NCI-H1694 treated with DMSO at 0.1 percent for 48 hours (cell line): Measurements from ENCODE around the gene JAKMIP2.
A peak's percentile ranks its signal among the peaks of the same experiment; 100 is the strongest.

Experiments used
- DNase-seq: peaks from one replicate; lab custom pipeline; 2025; lab: John Stamatoyannopoulos, UW

JAKMIP2 gene

DNA sequence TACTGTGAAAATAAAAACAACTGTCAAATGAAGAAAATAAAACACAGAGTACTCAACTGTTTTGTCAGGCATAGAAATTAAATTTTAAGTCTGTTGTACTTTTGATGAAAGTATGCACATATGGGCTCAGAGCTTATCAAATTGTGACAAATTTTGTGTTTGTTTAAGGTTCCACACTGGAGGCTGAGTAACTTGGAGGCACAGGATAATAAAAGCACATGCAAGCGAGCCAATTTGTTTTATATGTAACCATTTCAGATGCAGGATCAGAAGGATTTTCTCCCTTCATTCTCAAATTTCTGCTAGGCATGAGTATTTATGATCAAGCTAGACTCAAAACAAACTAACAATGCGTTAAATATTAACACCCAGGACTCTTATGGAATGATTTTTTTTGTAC lies 87.8 kb downstream of the JAKMIP2 start:
- DNase-seq: no peak

DNA sequence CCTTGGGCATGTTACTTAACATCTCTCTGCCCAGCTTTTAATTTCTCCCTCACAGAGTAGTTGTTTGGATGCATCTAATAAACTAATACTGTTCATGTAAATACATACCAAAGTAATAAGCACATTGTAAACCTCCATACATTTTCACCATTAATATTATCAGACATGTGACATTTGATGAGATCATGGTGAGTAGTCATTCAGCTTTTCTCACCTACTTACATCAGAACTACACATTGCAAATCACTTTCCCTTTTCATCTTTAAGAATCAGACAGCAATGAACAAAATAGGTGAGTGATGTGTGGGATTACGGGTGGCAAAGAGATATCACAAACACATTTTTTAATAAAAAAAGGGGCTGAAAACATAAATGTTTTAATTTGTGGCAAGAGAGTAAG lies 89.3 kb downstream of the JAKMIP2 start:
- DNase-seq: no peak

DNA sequence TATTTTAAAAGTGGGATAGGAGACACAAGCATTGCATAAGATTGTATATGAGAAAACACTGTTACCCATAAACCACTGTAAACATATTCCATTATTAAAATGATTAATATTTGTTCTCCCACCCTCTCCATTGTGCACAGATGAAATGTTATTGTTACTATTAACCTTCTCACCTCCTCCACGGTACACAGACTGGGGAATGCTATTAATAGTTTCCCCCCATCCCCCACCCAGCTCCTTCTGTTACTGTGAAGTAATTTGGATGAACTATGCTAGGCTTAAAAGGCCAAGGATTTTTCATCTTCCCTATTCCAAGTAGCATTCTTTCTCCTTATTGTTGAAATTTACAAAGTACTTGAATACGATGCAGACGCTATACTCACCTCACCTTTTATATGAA lies 91.4 kb downstream of the JAKMIP2 start:
- DNase-seq: no peak

DNA sequence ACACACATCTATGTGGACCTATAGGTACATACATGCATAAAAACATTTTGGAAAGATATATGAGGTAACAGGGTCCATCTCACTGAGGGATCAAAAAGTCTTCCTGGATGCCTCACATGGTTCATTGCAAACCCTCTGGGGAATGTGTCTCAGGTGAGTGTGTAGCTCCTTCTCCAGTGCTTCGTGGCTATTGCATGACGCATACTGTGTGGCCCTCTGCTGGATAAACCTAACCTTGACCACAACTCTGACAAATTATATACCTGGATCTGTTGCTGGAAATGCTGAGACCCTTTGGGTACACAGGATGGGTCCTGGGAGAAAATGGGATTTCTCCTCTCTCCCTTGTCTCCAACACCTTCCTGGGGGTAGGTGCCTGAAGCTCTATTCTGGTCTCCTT lies 91.9 kb downstream of the JAKMIP2 start:
- DNase-seq: no peak

DNA sequence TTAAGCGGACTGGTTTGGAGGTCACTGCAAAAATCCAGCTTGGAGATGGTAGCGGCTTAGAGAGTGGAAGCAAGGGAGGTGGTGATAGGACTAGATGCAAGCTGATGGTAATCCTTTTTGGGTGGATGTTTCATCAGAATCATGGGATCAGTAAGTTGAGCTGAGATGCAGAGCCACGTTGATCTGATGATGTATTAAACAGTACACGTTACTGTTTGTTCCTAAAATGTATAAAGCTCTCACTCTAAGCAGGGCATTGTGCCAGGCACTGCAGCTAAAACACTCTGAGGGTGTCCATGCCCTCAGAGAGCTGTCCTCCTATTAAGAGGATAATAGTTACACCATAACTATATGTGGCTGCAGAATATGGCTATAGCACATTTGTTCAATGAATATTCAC lies 93.1 kb downstream of the JAKMIP2 start:
- no peak for DNase-seq

DNA sequence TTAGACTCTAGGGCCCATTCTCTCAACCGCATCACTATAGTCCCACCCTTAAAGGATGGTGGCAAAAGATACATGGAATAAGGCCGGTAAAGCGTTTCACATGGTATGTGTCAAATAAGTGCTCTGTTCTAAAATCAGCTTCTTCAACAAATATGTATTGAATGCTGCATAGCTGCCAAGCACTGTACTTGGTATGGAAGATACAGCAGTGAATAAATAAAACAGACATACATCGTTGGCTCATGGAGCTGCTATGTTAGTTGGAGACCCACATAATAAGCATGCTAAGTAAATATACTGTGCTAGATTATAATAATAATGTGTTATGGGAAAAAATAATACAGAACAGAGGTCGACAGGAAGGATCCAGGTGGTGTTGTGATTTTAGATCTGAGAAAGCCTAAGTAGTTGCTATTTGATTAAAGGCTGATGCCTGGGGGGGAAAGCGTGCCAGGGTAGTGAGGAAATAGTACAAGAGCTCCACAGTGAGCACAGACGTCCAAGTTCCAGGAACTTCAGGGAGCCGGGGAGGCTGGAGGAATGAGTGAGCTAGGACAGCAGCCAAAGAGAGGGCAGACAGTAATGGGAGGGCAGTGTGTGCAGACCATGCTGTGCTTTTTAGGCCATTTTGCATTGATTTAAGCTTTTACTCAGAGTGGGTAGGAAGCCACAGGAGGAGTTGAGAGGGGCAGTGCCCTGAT lies 93.7 kb downstream of the JAKMIP2 start:
- no peak for DNase-seq

DNA sequence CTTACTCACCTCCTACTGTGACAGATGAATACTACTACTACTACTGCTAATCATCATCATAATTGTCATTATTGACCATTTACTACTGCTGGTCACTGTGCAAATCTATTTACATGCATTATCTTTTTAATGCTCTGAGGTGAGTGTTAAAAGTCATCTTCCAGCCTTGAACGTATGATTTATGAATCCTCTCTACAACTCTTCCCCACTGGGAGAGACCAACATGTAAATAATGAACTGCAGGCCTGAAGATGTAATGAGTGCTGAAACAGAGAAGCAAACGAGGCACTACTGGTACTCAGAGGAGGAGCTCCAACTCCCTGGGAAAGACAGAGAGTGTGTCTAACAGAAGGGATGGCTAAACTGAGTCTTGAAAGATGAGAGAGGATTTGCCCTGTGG lies 95.4 kb downstream of the JAKMIP2 start:
- DNase-seq: no peak

DNA sequence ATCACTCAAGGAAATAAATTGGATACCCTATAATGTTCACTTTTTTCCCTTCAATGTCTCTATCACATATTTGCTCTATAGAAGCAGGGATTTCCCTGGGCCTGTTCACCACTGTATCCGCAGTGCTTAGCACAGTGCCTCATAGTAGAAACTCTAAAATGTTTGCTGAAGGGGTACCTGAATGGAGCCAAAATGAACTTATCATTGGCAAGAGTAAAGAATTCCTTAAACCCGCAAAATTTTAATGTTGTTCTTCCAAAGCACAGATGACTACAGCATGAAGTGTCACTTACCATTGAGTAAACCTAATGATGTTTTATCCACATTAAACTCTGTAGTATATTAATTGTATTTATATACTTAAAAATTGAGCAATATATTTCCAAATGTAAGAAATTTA lies 96.1 kb downstream of the JAKMIP2 start:
- DNase-seq: no peak

DNA sequence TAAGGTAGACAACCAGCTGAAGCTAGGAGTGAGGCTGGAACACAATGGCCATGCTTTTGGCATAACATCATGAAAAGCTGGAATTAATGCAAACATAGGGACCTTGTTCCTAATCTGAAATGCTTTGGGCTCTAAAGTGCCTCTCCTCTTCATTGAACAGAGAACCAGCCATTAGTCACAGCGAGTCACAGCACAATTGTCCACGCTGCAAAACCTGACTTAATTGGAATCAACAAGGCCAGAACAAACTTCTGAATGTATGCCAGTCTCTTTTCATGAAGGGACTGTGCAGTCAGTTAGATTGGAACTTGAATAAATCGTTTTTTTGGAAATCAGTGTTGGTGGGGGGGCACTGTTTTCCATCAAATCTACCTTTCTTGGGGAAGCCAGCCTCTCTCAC lies 96.5 kb downstream of the JAKMIP2 start:
- DNase-seq: no peak

DNA sequence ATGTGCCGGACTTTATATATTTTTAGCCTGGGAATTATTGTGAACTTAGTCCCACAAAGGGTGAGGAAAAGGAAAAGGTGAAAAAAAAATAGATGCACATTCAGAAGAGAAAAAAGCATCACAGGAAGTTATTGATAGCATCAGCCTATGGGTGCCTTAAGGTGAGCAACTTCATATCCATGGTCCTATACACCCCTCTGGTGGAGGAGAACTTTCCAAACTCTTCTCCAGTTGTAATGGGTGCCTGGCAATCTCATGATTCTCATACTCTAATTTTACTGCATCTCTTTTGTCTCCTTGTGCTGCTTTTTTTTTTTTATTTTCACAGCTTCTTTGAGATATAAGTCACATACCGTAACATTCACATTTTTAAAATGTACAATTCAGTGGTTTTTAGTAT lies 107.4 kb downstream of the JAKMIP2 start:
- peak; percentile 3 for DNase-seq

DNA sequence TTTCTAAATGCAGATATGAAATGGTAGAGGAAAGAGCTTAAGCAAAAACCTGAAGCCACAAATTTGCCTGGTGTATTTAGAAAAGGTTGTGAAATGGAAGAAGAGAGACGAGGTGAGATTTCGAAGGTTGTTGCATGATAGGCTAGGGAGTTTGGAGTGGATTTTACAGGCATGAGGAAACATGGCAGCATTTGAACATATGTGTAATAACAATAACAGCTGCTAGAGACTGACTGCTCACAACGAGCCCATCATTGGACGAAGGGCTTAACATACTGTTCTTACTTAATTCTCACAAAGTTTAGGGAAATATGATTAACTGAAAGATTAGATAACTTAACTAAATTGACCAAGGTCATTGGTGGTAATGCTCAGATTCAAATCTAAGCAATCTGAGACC lies 108.1 kb downstream of the JAKMIP2 start:
- DNase-seq: peak; percentile 55

DNA sequence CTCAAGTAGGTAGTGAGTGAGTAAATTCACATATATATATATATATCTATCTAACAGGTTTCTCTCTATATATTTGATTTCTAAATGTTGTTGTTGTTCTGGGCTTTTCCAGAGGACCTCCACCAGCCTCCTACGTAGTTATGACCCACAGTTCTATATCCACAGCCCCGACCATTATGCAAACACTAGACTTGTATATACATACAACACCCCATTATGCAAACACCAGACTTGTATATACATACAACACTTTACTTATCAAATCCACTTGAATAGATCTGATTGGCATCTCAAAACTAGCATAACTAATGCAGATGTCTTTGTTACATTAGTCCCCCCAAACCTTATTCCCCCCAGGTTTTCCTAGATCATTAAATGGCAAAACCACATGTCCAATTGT lies 108.7 kb downstream of the JAKMIP2 start:
- DNase-seq: peak; percentile 38

DNA sequence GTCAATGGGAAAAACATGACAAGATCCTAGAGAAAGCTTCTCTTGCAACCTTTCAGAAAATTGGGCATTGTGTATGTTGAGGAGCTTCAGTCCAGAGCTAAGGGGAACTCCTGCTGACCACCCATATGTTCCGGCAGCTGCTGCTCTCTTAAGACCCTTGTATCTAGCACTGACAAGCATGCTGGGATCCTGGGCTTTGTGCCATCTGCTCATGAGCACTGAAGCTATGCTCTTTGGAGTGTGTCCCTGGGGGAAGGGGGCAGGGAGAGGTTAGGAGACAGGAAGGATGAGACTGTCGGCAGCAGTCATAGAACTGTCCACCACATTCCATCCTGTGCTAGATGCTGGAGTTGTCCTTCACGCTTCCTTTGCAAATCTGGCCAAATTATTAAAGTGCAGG lies 109.3 kb downstream of the JAKMIP2 start:
- peak; percentile 69 for DNase-seq

DNA sequence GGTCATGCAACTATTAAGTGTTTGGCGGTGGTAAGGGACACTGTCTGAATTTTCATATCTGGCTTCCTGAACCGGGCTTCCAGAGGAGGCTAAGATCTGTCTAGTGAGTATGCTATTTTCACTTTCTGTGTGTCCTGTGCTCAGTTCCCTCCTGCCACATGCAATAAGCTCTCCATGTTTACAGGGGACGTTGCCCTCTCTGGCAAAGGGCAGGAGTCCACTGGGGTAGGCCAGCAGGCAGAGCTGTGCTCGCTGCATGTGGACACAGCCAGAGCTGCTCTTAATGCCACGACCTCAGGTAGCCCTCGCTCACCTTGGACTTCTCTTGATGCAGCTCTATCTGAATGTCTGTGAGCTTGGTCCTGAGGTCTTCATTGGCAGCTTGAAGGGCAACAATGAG lies 111.2 kb downstream of the JAKMIP2 start:
- no peak for DNase-seq

DNA sequence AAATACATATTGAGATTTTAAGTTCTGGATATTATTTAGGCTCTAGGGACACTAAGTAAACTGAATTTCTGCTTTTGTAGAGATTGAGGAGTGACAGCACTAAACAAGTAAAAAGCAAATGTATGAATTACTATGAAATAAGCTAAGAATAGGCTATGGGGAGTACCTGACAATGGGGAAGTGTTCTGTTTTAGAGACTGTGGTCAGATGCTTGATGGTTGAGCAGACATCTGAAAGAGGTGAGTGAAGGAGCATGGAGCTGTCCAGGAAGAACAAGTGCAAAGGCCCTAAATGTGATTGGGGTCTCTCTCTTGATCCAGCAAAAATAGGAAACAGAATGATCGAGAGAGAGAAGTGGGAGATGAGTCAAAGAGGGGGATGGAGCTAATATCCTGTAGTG lies 111.7 kb downstream of the JAKMIP2 start:
- DNase-seq: no peak

DNA sequence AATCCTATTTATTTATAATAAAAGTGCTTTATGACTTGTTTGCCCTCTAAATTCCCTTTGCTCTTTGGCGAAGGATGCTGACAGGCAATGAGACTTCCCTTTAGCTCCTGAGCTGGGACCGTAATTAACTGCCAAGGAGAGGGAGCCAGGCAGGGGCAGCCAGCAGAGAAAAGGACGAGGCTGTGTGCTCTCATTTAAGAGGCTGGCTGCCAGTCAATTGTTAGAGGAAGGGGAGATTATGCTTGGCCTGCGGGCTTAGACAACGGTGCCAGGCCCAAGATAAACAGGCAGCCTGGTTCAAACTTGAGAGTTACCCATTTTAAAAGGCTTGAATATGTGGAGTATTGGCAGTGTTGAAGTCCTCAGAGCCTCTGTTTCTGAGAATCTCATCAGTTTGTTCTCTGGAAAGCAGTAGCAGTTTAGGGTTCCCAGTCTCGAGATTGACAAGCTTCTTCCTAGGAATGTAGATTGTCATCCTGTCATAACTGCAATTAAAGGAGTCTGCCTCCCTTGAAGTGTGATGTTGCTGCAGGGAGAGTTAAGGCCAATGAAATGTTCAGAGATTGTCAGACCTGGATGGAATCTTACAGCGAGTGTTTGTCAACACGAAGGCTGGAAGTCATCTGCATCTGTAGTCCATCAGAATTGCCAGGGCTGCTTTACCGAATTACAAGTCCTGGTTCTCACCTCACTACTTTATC lies 113.2 kb downstream of the JAKMIP2 start:
- no peak for DNase-seq

DNA sequence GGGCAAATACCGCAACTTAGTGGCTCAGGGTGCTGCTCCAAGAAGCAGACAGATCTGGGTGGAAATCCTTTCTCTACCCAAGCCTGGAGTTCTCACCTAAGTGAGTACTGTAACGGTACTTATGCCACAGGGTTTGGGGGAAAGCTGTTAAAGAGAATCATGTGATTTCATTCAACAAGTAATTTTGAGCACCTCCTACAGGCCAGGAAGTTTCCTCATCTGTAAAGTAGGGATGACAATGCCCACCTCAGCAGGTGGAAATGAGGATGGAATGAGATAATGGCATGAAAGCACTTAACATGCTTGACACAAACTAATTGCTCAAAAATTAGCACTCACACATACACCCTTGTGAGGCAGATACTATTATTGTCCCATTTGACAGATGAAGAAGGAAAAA lies 114.1 kb downstream of the JAKMIP2 start:
- no peak for DNase-seq

DNA sequence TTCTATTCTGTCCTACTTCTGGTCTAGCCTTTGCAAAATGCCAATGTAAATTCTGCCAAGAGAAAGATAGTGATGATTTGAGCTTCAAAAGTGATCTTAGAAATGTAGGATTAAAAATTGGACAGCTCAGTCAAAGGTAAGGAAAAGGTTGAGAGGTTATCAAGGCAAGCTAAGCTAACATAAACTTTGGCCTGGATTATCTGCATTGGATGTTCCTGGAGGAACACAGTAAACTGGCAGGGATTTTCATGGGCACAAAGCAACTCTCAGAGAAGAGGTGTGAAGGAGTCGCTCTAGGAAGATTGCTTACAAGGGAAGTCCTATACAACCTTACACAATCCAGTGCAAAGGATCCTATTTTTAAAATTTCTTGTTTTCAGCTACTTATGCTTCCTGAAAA lies 115.2 kb downstream of the JAKMIP2 start:
- DNase-seq: no peak

DNA sequence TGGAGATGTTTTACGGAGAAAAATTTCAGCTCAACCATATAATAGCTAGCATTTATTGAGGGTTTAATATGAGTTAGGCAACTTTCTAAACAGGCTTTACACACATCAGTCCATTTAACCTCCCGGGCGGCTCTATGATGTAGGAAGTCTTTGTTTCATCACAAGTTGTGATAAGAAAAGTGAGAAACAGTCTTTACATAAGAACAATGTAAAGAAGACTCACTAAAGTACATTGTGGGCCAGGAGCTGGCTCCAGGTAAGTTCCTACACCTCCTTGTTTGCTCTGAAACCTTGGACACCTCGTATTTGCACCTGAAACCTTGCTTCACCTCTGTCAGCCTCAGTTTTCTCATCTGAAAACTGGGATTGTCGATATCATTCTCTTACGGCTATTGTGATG lies 116.1 kb downstream of the JAKMIP2 start:
- no peak for DNase-seq

DNA sequence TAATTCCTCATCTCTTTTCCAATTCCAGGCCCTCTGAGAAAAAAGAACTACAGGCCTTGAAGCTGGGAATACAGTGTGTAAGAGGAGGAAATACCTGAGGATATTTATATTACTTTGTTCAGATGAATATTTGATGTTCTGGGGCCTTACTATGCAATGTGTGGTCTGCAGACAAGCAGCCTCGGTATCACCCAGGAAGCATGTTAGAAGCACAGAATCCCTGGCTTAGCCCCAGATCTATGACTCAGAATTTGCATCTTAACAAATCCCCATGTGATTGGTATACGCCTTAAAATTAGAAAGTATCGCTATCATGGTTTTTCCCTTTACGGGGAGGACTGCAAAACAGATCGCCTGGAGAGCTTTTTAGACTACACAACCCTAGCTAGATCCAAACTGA lies 121.0 kb downstream of the JAKMIP2 start:
- DNase-seq: no peak

DNA sequence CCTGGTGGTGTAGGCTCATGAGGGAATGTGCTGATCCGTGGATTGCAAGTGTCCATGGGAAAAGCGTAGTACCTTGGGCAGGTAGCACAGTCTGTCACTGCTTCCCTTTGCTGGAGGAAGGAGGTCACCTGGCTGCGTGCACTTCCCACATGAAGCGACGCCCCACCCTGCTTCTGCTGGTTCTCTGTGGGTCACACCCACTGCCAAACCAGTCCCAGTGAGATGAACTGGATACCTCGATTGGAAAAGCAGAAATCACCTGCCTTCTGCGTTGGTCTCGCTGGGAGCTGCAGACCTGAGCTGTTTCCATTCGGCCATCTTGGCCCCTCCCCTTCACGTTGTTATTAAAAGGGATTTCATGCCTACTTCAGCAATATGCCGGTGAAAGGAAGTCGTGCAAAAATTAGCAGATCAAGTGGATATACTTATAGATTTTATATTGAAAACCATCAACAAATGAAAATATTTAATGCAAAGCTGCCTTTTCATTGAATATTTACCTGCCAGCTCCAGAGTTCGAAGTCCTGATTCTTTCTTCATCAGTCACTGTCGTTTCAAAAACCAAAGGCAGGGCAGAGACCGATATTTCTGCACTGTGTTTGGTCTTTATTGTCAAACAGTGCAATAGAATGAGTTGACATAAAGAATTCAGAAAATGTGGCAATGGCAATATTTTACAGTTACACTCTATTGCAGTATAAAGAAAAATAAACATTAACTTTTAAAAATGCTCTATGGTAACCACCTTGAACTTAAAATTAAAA lies 123.2 kb downstream of the JAKMIP2 start:
- no peak for DNase-seq

DNA sequence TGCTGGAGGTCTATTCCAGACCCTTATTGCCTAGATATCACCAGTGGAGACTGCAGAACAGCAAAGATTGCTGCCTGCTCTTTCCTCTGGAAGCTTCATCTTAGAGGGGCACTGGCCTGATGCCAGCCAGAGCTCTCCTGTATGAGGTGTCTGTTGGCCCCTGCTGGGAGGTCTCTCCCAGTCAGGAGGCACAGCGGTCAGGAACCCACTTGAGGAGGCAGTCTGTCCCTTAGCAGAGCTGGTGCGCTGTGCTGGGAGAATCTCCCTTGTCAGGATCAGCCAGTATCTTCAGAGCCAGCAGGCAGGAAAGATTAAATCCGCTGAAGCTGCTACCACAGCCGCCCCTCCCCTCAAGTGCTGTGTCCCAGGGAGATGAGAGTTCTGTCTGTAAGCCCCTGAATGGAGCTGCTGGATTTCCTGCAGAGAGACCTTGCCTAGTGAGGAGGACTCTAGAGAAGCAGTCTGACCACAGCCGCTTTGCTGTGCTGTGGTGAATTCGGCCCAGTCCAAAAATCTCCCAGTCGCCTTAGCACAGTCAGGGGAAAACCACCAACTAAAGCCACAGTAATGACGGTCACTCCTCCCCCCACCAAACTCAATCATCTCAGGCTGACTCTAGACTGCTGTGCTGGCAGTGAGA lies 124.1 kb downstream of the JAKMIP2 start:
- no peak for DNase-seq

DNA sequence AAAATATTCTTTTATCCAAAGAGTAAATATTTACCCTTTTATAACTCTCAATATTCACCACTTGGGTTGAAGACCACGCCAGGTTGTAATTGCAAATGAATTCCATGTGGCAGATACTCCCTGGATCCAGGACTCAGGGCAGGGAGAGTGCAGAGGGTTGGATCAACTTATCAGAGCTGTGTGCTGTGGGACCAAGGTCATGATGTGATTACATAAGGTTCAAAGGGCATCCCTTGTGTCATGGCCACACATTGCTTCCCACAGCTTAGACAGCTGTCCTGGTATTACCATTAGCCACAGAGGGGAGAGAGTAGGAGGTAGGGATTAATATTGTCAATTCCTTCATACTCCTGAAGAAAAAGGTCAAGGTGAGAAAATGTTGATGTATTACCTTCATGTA lies 133.9 kb downstream of the JAKMIP2 start:
- DNase-seq: no peak
